ENCODE measurements around the gene ZNF205.
"Not testable (repeated sequence)": the region's sequence is repeated elsewhere in the genome, so short reads cannot be mapped to it uniquely, and the experiment has no call there.

ZNF205 gene

DNA sequence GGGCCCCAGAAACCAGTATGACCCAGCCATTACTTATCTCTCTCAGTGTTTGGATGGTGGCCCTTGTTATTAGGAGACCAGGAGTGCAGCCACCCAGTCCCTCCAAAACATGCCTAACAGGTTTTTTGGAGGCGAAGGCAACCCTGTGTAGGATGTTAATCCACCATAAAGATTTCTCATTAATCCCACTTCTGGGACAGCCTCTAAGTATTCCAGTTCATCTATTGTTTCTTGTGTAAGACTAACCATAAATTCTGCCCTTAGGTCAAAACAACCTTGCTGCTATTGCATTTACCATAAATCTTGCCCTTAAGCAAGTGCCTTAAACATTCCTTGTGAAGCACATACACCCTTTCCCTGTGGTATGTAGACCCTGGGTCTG, 54.1 kb downstream of the ZNF205 start:
- Histone ChIP-seq H3K36me3 (ENCODE audit: low read depth) (no peaks in the 10 kb centered on the region), H3K4me3 (ENCODE audit: severe bottlenecking) (no peak overlapping the region), H3K27me3 (ENCODE audit: insufficient read depth, poor library complexity, severe bottlenecking) (peaks cover 18% of the 10 kb centered on the region), H3K9me3 (ENCODE audit: severe bottlenecking) (no peaks in the 10 kb centered on the region), H3K4me1 (ENCODE audit: insufficient read depth, poor library complexity, severe bottlenecking) (no peaks in the 10 kb centered on the region), H3K27ac (ENCODE audit: poor library complexity, severe bottlenecking) (no peak overlapping the region)
- no peak for ATAC-seq (ENCODE audit: low read depth)
- no peak for TF ChIP-seq CTCF (IDR thresholded peaks at IDR 0.05; ENCODE audit: poor library complexity, severe bottlenecking)
- no peak for DNase-seq (ENCODE audit: low spot score)

DNA sequence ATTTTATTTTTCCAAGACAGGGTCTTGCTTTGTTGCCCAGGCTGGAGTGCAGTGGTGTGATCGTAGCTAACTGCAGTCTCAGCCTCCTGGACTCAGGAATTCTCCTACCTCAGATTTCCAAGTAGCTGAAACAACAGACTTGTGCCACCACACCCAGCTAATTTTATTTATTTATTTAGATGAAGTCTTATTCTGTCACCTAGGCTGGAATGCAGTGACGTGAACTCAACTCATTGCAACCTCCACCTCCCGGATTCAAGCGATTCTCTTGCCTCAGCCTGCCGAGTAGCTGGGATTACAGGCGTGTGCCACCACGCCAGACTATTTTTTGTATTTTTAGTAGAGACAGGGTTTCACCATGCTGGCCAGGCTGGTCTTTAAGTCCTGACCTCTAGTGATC, 56.3 kb downstream of the ZNF205 start:
- H3K27me3 ChIP-seq (ENCODE audit: insufficient read depth, poor library complexity, severe bottlenecking) = peaks cover 18% of the 10 kb centered on the region
- not testable (repeated sequence) for DNase-seq (ENCODE audit: low spot score); ATAC-seq (ENCODE audit: low read depth); H3K4me1 ChIP-seq (ENCODE audit: insufficient read depth, poor library complexity, severe bottlenecking); H3K9me3 ChIP-seq (ENCODE audit: severe bottlenecking); H3K36me3 ChIP-seq (ENCODE audit: low read depth); H3K27ac ChIP-seq (ENCODE audit: poor library complexity, severe bottlenecking); H3K4me3 ChIP-seq (ENCODE audit: severe bottlenecking)

All from RWPE2 (cell line).